NCI-H2107 treated with DMSO at 0.1 percent for 48 hours (cell line): ENCODE data around the gene PCNA.

ENCODE experiments used
- DNase-seq: peaks from one replicate; lab custom pipeline; 2025; ENCODE audit not compliant: unreplicated experiment; lab: John Stamatoyannopoulos, UW

Gene PCNA

GRCh38 chr20:5067877-5068645, 51.7 kb downstream of the PCNA start:
- DNase-seq, result no peak

- no peak for DNase-seq
Measured at GRCh38 chr20:5065879-5066383, 53.8 kb downstream of the PCNA start.

GRCh38 chr20:5065166-5065878, 54.4 kb downstream of the PCNA start:
- DNase-seq, result no peak
